Amniotic stem cell (primary cell): ENCODE data around the gene BCAM.

ENCODE experiments used
- DNase-seq: peaks from one replicate; lab custom pipeline; 2025; lab: John Stamatoyannopoulos, UW

The BCAM gene

DNA sequence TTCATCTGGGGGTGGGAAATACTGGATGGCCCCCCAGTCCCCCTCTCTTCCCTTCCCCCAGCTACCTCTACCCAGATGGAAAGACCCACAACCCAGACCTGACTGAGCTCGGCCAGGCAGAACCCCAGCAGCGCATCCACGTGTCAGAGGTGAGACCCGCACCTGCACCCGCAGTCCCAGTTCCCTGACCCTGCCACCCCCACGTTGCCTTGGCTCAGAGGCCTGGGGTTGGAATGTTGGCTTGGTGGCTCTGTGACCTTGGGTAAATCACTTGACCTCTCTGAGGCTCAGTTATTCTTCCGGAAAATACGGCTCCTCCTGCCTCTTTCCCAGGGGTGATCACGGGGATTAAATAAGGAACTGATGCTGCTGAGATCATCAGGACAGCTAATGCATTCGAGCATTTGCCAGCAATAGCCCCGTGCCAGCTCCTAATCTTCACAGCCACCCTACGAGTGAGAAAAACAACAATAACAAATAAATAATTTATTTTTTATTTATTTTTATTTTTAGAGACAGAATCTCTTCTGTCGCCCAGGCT lies 18.9 kb upstream of the BCAM start:
- DNase-seq, result no peak

DNA sequence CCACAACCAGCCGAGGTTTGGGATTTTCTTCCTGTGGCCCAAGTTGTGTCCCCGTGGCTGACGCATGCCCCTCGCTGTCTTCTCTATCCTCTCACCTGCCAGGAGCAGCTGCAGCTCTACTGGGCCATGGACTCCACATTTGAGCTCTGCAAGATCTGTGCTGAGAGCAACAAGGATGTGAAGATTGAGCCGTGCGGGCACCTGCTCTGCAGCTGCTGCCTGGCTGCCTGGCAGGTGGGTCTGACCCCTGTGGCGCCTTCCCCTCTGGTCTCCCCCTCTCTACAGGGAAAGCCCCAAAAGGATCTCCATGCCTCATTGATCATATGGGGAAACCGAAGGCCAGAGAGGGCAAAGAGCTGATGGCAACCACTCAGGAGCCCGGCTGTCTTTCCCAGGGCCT lies 16.6 kb upstream of the BCAM start:
- DNase-seq, result no peak

DNA sequence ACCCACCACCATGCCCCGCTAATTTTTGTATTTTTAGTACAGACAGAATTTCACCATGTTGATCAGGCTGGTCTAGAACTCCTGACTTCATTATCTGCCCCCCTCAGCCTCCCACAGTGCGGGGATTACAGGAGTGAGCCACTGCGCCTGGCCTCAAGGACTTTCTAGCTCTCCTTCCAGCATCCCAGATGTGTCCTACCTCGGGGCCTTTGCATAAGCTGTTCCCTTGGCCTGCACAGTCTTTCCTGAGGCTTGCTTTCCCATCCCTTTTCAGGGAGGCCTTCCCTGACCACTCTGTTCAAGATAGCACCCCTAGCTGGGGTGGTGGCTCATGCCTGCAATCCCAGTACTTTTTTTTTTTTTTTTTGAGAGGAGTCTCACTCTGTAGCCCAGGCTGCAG lies 14.3 kb upstream of the BCAM start:
- DNase-seq, result no peak

DNA sequence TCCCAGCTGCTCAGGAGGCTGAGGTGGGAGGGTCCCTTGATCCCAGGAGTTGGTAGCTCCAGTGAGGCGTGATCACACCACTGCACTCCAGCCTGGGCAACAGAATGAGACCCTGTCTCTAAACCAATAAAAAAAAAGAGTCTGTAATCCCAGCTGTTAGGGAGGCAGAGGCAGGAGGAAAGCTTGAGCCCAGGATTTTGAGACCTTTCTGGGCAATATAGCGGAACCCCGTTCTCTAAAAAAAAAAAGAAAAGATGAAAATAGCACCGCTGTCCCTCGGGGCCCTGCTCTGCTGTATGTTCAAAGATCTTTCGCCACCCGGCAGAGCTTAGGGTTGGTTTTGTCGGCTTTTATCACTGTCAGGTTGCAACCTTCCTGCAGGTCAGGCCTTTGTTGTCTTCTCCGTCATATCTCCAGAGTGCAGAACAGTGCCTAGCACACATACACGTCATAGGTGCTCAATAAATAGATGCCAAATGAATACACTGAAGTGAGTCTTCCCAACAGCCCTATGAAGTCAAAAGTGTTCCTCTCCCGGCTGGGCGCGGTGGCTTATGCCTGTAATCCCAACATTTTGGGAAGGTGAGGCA lies 13.4 kb upstream of the BCAM start:
- no peak for DNase-seq

DNA sequence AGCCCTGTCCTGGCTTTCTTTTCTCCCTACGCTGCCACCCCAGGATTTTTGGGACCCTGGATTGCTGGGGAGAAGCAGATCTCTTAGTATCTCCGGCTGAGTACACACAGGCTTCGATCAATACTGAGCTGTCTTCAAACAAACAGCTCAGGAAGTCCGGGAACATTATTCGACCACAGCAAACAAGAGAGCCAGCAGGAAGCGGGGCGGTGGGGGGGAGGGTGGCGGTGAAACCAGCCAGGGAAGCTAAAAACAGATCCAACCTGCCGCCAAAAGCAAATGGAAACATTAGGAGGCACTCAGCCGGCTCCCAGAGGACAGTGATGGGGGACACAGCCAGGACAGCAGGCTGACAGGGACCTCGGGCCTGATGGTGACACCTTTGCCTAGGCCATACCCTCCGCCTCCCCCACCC lies 12.2 kb upstream of the BCAM start:
- no peak for DNase-seq

GRCh38 chr19:44799627-44800346 lies 9.1 kb upstream of the BCAM start:
- no peak for DNase-seq

GRCh38 chr19:44800461-44800860 lies 8.4 kb upstream of the BCAM start:
- peak; percentile 31 for DNase-seq

- no peak for DNase-seq
These were observed 5.2 kb upstream of the BCAM start for GRCh38 chr19:44803442-44804428.

GRCh38 chr19:44806291-44806690 lies 2.6 kb upstream of the BCAM start:
- DNase-seq, result no peak

- DNase-seq, result no peak
These were observed 1.7 kb upstream of the BCAM start for GRCh38 chr19:44807162-44807561.

GRCh38 chr19:44807652-44808462 lies 1.0 kb upstream of the BCAM start:
- no peak for DNase-seq

DNA sequence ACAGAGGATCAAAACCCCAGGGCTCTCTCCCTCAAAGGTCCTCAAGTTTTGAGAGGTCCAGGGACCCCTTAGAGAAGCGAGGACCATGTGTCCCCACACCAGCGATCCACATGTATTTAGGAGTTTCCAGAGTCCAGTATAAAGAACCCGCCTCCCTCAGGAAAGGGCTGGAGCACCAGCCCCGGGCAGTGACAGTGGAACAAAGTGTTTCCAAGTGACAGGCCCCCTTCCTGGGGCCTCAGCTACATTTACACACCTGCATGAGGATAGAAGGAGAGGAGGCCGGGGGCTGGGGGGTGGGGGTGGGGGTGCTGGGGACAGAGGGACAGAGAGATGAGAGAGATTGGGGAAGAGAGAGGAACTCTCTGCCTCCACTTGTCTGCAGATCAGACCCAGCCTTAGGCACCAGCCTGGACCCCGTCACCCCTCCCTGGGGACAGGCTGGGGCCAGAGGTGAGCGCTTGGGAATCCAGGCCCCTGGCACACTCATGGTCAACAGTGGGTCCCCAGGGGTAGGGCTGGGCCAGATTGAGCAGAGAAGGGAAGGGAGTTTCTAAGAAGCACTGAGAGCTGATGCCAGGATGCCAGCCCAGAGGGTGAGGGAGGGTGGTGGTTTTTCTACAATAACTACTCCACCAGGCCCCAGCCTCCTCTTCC lies 802 bp downstream of the BCAM start:
- DNase-seq, result no peak

DNA sequence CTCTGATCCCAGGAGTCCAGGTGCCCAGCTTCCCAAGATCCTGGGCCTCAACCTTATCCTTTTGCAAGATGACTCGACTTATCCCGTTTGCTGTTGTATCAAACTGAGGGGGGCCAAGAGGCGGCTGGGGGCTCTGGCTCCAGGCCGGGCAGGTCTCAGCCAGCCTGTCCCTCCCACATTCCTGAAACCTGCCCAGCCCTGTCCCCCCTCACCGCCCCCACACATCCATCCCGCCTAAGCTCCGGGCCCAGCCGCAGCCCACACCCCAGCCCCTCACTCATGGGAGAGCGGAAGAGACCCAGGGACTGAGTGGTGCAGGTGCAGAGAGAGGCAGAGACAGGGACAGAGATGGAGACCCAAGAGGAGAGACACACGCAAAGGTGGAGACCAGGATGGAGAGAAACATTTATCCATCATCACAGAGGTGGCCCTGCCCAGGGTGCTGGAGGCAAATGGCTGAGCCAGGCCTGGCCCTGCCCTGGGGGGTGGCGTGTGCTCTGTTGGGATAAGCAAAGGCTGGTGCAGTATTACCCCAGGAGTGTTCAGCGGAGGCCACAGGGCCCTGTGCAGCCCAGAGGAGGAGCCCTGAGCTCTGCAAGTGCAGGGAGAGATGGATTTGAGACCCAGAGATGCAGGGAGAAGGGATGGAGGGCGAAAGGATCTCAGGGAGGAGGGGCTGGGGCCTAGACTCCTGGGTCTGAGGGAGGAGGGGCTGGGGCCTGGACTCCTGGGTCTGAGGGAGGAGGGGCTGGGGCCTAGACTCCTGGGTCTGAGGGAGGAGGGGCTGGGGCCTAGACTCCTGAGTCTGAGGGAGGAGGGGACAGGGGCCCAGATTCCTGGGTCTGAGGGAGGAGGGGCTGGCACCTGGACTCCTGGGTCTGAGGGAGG lies 1.6 kb downstream of the BCAM start:
- no peak for DNase-seq

DNA sequence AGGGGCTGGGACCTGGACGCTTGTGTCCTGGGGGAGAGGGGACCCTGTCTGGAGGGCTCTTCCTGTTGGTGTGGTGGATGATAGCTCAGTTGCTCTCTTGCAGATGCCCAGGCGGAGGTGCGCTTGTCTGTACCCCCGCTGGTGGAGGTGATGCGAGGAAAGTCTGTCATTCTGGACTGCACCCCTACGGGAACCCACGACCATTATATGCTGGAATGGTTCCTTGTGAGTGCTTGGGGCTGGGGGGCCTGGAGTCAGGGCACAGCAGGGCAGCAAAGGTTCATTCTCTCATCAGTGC lies 2.2 kb downstream of the BCAM start:
- no peak for DNase-seq

DNA sequence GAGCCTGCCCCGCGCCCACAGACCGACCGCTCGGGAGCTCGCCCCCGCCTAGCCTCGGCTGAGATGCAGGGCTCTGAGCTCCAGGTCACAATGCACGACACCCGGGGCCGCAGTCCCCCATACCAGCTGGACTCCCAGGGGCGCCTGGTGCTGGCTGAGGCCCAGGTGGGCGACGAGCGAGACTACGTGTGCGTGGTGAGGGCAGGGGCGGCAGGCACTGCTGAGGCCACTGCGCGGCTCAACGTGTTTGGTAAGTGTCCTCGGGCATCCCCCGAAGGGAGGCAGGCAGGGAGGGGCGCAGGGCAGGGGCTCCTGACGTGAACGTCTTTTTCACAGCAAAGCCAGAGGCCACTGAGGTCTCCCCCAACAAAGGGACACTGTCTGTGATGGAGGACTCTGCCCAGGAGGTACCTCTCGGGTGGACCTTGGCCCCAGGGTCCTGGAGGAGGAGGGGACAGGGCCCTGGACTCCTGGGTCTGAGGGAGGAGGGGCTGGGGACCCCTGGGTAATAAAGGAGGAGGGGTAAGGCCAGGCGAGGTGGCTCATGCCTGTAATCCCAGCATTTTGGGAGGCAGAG lies 3.3 kb downstream of the BCAM start:
- no peak for DNase-seq

DNA sequence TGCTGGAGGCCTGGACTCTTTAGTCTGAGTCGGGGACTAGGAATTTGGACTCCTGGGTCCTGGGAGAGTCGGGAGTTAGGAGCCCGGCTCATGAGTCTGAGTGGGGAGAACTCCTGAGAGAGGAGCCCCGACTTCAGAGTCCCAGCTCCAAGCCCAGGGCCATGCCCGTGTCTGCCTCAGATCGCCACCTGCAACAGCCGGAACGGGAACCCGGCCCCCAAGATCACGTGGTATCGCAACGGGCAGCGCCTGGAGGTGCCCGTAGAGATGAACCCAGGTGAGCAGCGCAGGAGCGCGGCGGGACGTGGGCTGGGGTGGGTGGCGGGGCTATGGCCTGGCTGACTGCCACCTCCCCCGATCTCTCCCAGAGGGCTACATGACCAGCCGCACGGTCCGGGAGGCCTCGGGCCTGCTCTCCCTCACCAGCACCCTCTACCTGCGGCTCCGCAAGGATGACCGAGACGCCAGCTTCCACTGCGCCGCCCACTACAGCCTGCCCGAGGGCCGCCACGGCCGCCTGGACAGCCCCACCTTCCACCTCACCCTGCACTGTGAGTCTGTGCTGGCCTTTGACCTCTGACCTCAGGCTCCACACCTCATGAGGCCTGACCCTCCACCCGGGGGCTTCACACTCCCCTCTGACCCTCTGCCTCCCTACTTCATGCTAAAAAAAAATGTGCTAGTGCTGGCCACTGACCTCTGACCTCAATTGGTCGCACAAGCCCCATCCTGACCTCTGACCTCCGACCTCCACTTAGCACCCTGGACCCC lies 4.4 kb downstream of the BCAM start:
- DNase-seq, result no peak

- DNase-seq, result no peak
These were observed 5.1 kb downstream of the BCAM start for GRCh38 chr19:44813841-44814470.

GRCh38 chr19:44814517-44814916 lies 5.6 kb downstream of the BCAM start:
- DNase-seq, result no peak

DNA sequence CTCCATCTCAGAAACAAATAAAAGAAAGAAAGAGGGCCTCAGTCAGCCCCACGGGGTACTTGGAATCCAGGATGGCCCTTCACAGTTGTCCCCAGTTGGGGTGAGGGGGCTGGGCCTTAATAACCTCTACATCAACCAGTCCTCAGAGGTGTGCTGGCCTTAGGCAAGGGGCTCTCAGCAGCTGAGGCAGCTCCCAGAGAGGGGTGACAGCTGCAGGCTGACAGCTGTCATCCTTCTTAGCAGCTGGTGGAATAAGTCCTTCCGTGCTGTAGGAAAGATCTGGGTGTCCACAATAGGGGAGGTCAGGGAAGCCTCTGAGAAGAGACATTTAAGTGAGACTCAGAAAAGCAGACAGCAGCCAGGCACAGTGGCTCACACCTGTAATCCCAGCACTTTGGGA lies 7.4 kb downstream of the BCAM start:
- no peak for DNase-seq
